K562 (cell line): ENCODE measurements around the gene GAMT. TPM values are rescaled to one million over a fixed set of nuclear protein-coding genes. Genes with fewer than 3 reads are reported as not detected.

Experiments
- ATAC-seq: fragments of 200-7000 bp; cut with Tn5 transposase; 3 replicates; pipeline ENCODE4 v1.9.1; 2020; ENCODE audit warnings: moderate library complexity
- BruUV-seq: library from RNA; stranded (reverse); fragments of 400-500 nt; replicated peaks from 2 replicates; lab custom pipeline; 2021; lab: Mats Ljungman, UMichigan
- CTCF ChIA-PET: fragments of 300-600 bp; formaldehyde crosslinking; extraction: SDS; loops from one replicate; lab custom pipeline; 2021; ENCODE audit warnings: low intra/inter-chr PET ratio; lab: Yijun Ruan, JAX
- POLR2A ChIA-PET: fragments of 300-600, 350-650 bp; sonication (Branson Sonifier 250); formaldehyde crosslinking; extraction: SDS; loops from one replicate; lab custom pipeline; 2021; ENCODE audit warnings: antibody characterized with exemption, inconsistent platforms; lab: Yijun Ruan, JAX
- DNase-seq, 4 experiments: peaks; one replicate each; pipeline versions ENCODE4 v3.0.0 to v3.0.0-alpha.2; 2011 to 2018; ENCODE audit warnings: low spot score in 3 of 4, mixed read lengths in 3 of 4; ENCODE audit errors: extremely low read depth in 1 of 4
- FAIRE-seq: peaks from 2 replicates; lab custom pipeline; 2011; peaks lifted over from hg19 to GRCh38; lab: Jason Lieb, UNC
- H2AFZ ChIP-seq: 2 replicates; pipeline ENCODE4 v1.6.0; 2011; ENCODE audit warnings: low read depth, low read length, control low read depth, inconsistent platforms
- H3K27ac ChIP-seq: fragments of 200-600 bp; 3 replicates; pipeline ENCODE4 v1.8.0; 2011; ENCODE audit warnings: low read depth, mild to moderate bottlenecking, control low read depth, inconsistent platforms, low read length, moderate library complexity, mixed read lengths; ENCODE audit errors: extremely low read depth
- H3K27me3 ChIP-seq, 2 experiments: fragments of 300-600 bp in 1 of 2; 2 replicates in 1 of 2; 3 replicates in 1 of 2; pipeline versions ENCODE4 v1.6.0 to v1.8.0; 2011; ENCODE audit warnings: inconsistent platforms in 2 of 2, low read length in 2 of 2, mild to moderate bottlenecking in 1 of 2, mixed read lengths in 1 of 2, moderate library complexity in 1 of 2; ENCODE audit not compliant: control insufficient read depth in 2 of 2, insufficient read depth in 2 of 2
- H3K36me3 ChIP-seq: fragments of 300-600 bp; 3 replicates; pipeline ENCODE4 v1.8.0; 2011; ENCODE audit warnings: mild to moderate bottlenecking, low read length, inconsistent platforms; ENCODE audit not compliant: control insufficient read depth, insufficient read depth
- H3K4me1 ChIP-seq, 2 experiments: fragments of 200-600 bp in 1 of 2; replicated peaks in 1 of 2; 2 replicates in 1 of 2; 3 replicates in 1 of 2; pipeline versions ENCODE4 v1.5.1 to v1.8.0; 2011; ENCODE audit warnings: inconsistent platforms in 2 of 2, low read length in 2 of 2, mild to moderate bottlenecking in 1 of 2, mixed read lengths in 1 of 2, moderate library complexity in 1 of 2; ENCODE audit not compliant: control insufficient read depth in 2 of 2, insufficient read depth in 2 of 2
- H3K4me2 ChIP-seq: 2 replicates; pipeline ENCODE4 v1.6.1; 2011; ENCODE audit warnings: low read length, control low read depth, inconsistent platforms, mixed read lengths; ENCODE audit not compliant: insufficient read depth
- H3K4me3 ChIP-seq: fragments of 200-600 bp; sonication (generic), shearing (Covaris generic); 2 replicates; pipeline ENCODE4 v1.5.1; 2016; ENCODE audit warnings: control low read depth, inconsistent platforms
- H3K79me2 ChIP-seq: fragments of 200-600 bp; 3 replicates; pipeline ENCODE4 v1.8.0; 2011; ENCODE audit warnings: low read length, inconsistent platforms; ENCODE audit not compliant: control insufficient read depth, insufficient read depth
- H3K9ac ChIP-seq, 2 experiments: 2 replicates each; pipeline versions ENCODE4 v1.6.0 to v1.6.1; 2011; ENCODE audit warnings: low read depth in 2 of 2, low read length in 2 of 2, control low read depth in 1 of 2, inconsistent platforms in 1 of 2, mild to moderate bottlenecking in 1 of 2, mixed read lengths in 1 of 2; ENCODE audit not compliant: insufficient read depth in 1 of 2
- H3K9me1 ChIP-seq: one replicate; pipeline ENCODE4 v1.6.0; 2011; ENCODE audit warnings: inconsistent platforms, mild to moderate bottlenecking, low read length, moderate library complexity; ENCODE audit not compliant: control insufficient read depth, insufficient read depth
- H3K9me3 ChIP-seq: replicated peaks from 2 replicates; pipeline ENCODE4 v1.5.1; 2011; ENCODE audit warnings: low read depth, low read length, inconsistent platforms; ENCODE audit not compliant: control insufficient read depth, insufficient read depth
- H4K20me1 ChIP-seq: replicated peaks from 2 replicates; pipeline ENCODE4 v1.6.1; 2011; ENCODE audit warnings: low read length, inconsistent platforms, mixed read lengths; ENCODE audit not compliant: control insufficient read depth, insufficient read depth
- HDAC3 ChIP-seq: fragments of 450-650 bp; IDR thresholded peaks from 2 replicates; pipeline ENCODE4 v1.6.1; 2018; ENCODE audit warnings: borderline replicate concordance, mild to moderate bottlenecking, moderate library complexity; ENCODE audit not compliant: partially characterized antibody
- POLR2A ChIP-seq: fragments of 450-650 bp; conservative IDR thresholded peaks from 2 replicates; pipeline ENCODE4 v1.6.1; 2016
- POLR2G ChIP-seq: fragments of 200-400 bp; formaldehyde crosslinking; IDR thresholded peaks from 2 replicates; pipeline ENCODE4 v1.6.1; 2017; ENCODE audit warnings: low read depth, mild to moderate bottlenecking, antibody characterized with exemption, low read length, moderate library complexity
- RBFOX2 ChIP-seq: fragments of 200-400 bp; formaldehyde crosslinking; IDR thresholded peaks from 2 replicates; pipeline ENCODE4 v1.6.1; 2017; ENCODE audit warnings: low read depth, mild to moderate bottlenecking, low read length, moderate library complexity
- SMARCE1 ChIP-seq: fragments of 450-650 bp; IDR thresholded peaks from 2 replicates; pipeline ENCODE4 v1.7.1; 2016; ENCODE audit warnings: mild to moderate bottlenecking
- SOX6 ChIP-seq: fragments of 450-650 bp; IDR thresholded peaks from 2 replicates; pipeline ENCODE4 v1.6.1; 2014; ENCODE audit warnings: mild to moderate bottlenecking
- STAT5A ChIP-seq: IDR thresholded peaks from 2 replicates; pipeline ENCODE4 v1.6.1; 2012; ENCODE audit warnings: low read length, inconsistent platforms, borderline replicate concordance
- STAT5B ChIP-seq: fragments of 250-450 bp; sonication (Bioruptor Pico); IDR thresholded peaks from 2 replicates; pipeline ENCODE4 v1.8.0; 2021; ENCODE audit warnings: mild to moderate bottlenecking, inconsistent platforms
- SUPT5H ChIP-seq: fragments of 450-650 bp; IDR thresholded peaks from 2 replicates; pipeline ENCODE4 v1.6.1; 2016
- TAF7 ChIP-seq: fragments of 450-650 bp; IDR thresholded peaks from 2 replicates; pipeline ENCODE4 v1.6.1; 2016; ENCODE audit warnings: missing genetic modification characterization, missing compliant biosample characterization
- TSC22D4 ChIP-seq: fragments of 450-650 bp; IDR thresholded peaks from 2 replicates; pipeline ENCODE4 v1.6.1; 2016; ENCODE audit warnings: missing genetic modification characterization, missing biosample characterization, control low read depth
- ZNF24 ChIP-seq: fragments of 450-650 bp; IDR thresholded peaks from 2 replicates; pipeline ENCODE4 v1.6.1; 2016
- ZNF561 ChIP-seq: fragments of 450-650 bp; formaldehyde crosslinking; conservative IDR thresholded peaks from 2 replicates; pipeline ENCODE4 v1.4.0; 2020; ENCODE audit warnings: mild to moderate bottlenecking, moderate library complexity
- WGBS: fragments of 100-300 bp; shearing (Covaris generic); methylation state at CpG from one replicate; pipeline ENCODE4 v1.1.6; 2016; ENCODE audit warnings: low coverage, mixed read lengths; ENCODE audit not compliant: insufficient coverage; ENCODE audit errors: missing lambda C conversion rate; 5-methylcytosine and 5-hydroxymethylcytosine counted together
- in situ Hi-C: fragments of 300-500 bp; cut with MboI; formaldehyde crosslinking; loops from 4 replicates; pipeline ENCODE4 v1.15.0; 2018; ENCODE audit warnings: inconsistent platforms, mixed read lengths
- intact Hi-C: fragments of 100-400 bp; cut with micrococcal nuclease; formaldehyde crosslinking; loops from 2 replicates; pipeline ENCODE4 v1.14.2; 2022
- polyA plus RNA-seq, 8 experiments: library from polyadenylated mRNA; depleted of rRNA in 4 of 8; stranded (reverse) in 5 of 8; unstranded in 3 of 8; fragments of >200 nt; fragmentation: Nextera tagmentation in 2 of 8; fragmentation: Illumina TruSeq in 1 of 8; extraction: Ambion mirVana in 2 of 8; extraction: Trizol in 1 of 8; gene quantifications; 2 replicates each; pipeline versions ENCODE4 v1.2.1 to v1.2.3, GENCODE V29; 2011 to 2014; ENCODE audit warnings: inconsistent platforms in 1 of 8, missing spikeins in 1 of 8
- total RNA-seq, 7 experiments: library from RNA; depleted of rRNA in 6 of 7; stranded (reverse); fragments of >200 nt in 6 of 7; fragmentation: Illumina TruSeq in 2 of 7; extraction: Trizol in 2 of 7; gene quantifications; 2 replicates each; pipeline versions ENCODE4 v1.2.1 to v1.2.3, GENCODE V29; 2011 to 2021; ENCODE audit warnings: low replicate concordance in 1 of 7
- TF ChIP-seq, protein P1 (sequence below), 2 experiments: IDR thresholded peaks; 2 replicates each; pipeline ENCODE4 v1.6.1; 2011; ENCODE audit warnings: borderline replicate concordance in 1 of 2, control low read depth in 1 of 2, low read depth in 1 of 2, low read length in 1 of 2, mild to moderate bottlenecking in 1 of 2, mixed read lengths in 1 of 2, moderate library complexity in 1 of 2; ENCODE audit not compliant: insufficient read depth in 1 of 2, insufficient read length in 1 of 2, poor library complexity in 1 of 2, severe bottlenecking in 1 of 2; ENCODE audit errors: extremely low read depth in 1 of 2
- TF ChIP-seq, protein P2 (sequence below): sonication (generic); formaldehyde crosslinking; IDR thresholded peaks from 2 replicates; pipeline ENCODE4 v1.8.0; 2022; ENCODE audit warnings: missing genetic modification reagents, mild to moderate bottlenecking, borderline replicate concordance
- TF ChIP-seq, protein P3 (sequence below): fragments of 450-650 bp; formaldehyde crosslinking; IDR thresholded peaks from 2 replicates; pipeline ENCODE4 v1.4.0; 2020; ENCODE audit warnings: mild to moderate bottlenecking, moderate library complexity
- TF ChIP-seq, protein P4 (sequence below): fragments of 450-650 bp; IDR thresholded peaks from 2 replicates; pipeline ENCODE4 v1.6.1; 2018; ENCODE audit not compliant: partially characterized antibody

Gene GAMT
- total and polyA plus RNA-seq, 9 of the 15 experiments (the other 6 are each of a cell fraction or from before 2014, with no cell fraction given) = 1.3 to 35.3 (median 27.2) TPM

DNA sequence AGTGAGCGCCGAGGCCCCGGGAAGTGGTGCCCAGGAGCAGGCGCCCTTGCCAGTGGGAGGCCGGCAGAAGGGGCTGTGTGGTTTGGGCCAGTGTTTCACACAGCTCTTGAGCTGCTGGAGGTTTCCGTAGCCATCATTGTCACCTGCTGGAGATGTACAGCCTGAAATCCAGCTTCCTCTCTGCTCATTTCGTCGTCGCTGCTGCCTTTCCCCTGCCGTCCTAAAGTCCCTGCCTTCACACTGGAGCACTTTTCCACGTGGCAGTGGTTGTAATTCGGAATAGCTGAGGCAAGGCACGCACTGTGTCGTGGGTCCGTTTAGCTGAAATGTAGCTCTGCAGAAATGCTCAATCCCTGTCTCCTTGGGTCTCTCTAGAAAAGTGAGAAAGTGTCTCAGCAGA, 19.2 kb upstream of the GAMT start:
- ChIA-PET POLR2A (interaction anchor here (0.6 to 1.4 kb wide), 2 partner anchors 19 to 50 kb away, joined by 3 read pairs; no protein-coding TSS in a partner anchor), CTCF (no interaction called here)
- Histone ChIP-seq H3K9me3 (no peaks in the 10 kb centered on the region), H3K9me1 (peaks cover 21% of the 10 kb centered on the region), H2AFZ (no peak overlapping the region), H3K36me3 (peaks cover 98% of the 10 kb centered on the region), H3K79me2 (peaks cover 90% of the 10 kb centered on the region), H3K4me3 (no peak overlapping the region), H3K9ac (no peak overlapping the region), H3K4me2 (no peak overlapping the region), H3K4me1 (peaks cover 12 to 59% of the 10 kb centered on the region in 2 experiments), H3K27ac (no peak overlapping the region; the same call in 2 of the 3 replicates), H4K20me1 (peaks cover 48% of the 10 kb centered on the region), H3K27me3 (no peaks in the 10 kb centered on the region)
- in situ Hi-C loops = no loop called here
- WGBS = 94% methylated on average over 15 of the region's 15 CpGs
- intact Hi-C loops = no loop called here
- FAIRE-seq (no peak), ATAC-seq (no peak), DNase-seq (no peak)
- no TSS peak for BruUV-seq
- no peak for TF ChIP-seq STAT5A
- TF ChIP-seq ZNF561 = no peak
- TF ChIP-seq, protein P1, sequence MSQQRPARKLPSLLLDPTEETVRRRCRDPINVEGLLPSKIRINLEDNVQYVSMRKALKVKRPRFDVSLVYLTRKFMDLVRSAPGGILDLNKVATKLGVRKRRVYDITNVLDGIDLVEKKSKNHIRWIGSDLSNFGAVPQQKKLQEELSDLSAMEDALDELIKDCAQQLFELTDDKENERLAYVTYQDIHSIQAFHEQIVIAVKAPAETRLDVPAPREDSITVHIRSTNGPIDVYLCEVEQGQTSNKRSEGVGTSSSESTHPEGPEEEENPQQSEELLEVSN (IDR thresholded peaks at IDR 0.05; ENCODE audit: borderline replicate concordance in 1 of 2, extremely low read depth in 1 of 2, insufficient read depth in 1 of 2, insufficient read length in 1 of 2, low read depth in 1 of 2, low read length in 1 of 2, poor library complexity in 1 of 2, severe bottlenecking in 1 of 2) = no peak
- TF ChIP-seq, protein P2, sequence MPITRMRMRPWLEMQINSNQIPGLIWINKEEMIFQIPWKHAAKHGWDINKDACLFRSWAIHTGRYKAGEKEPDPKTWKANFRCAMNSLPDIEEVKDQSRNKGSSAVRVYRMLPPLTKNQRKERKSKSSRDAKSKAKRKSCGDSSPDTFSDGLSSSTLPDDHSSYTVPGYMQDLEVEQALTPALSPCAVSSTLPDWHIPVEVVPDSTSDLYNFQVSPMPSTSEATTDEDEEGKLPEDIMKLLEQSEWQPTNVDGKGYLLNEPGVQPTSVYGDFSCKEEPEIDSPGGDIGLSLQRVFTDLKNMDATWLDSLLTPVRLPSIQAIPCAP (CRISPR knock-in tag) = no peak
- TF ChIP-seq SMARCE1 = no peak
- TF ChIP-seq RBFOX2 = no peak
- TF ChIP-seq HDAC3 = no peak
- TF ChIP-seq STAT5B = no peak
- no peak for TF ChIP-seq TAF7 (tag)
- TF ChIP-seq TSC22D4 (tag) = no peak
- TF ChIP-seq, protein P3, sequence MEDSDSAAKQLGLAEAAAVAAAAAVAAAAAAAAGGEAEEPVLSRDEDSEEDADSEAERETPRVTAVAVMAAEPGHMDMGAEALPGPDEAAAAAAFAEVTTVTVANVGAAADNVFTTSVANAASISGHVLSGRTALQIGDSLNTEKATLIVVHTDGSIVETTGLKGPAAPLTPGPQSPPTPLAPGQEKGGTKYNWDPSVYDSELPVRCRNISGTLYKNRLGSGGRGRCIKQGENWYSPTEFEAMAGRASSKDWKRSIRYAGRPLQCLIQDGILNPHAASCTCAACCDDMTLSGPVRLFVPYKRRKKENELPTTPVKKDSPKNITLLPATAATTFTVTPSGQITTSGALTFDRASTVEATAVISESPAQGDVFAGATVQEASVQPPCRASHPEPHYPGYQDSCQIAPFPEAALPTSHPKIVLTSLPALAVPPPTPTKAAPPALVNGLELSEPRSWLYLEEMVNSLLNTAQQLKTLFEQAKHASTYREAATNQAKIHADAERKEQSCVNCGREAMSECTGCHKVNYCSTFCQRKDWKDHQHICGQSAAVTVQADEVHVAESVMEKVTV (CRISPR knock-in tag) = no peak
- 0 out of 2 replicates have a peak, but pooled peaks have one; percentile 43 for TF ChIP-seq POLR2A
- TF ChIP-seq SUPT5H = peak; percentile 44
- TF ChIP-seq, protein P4, sequence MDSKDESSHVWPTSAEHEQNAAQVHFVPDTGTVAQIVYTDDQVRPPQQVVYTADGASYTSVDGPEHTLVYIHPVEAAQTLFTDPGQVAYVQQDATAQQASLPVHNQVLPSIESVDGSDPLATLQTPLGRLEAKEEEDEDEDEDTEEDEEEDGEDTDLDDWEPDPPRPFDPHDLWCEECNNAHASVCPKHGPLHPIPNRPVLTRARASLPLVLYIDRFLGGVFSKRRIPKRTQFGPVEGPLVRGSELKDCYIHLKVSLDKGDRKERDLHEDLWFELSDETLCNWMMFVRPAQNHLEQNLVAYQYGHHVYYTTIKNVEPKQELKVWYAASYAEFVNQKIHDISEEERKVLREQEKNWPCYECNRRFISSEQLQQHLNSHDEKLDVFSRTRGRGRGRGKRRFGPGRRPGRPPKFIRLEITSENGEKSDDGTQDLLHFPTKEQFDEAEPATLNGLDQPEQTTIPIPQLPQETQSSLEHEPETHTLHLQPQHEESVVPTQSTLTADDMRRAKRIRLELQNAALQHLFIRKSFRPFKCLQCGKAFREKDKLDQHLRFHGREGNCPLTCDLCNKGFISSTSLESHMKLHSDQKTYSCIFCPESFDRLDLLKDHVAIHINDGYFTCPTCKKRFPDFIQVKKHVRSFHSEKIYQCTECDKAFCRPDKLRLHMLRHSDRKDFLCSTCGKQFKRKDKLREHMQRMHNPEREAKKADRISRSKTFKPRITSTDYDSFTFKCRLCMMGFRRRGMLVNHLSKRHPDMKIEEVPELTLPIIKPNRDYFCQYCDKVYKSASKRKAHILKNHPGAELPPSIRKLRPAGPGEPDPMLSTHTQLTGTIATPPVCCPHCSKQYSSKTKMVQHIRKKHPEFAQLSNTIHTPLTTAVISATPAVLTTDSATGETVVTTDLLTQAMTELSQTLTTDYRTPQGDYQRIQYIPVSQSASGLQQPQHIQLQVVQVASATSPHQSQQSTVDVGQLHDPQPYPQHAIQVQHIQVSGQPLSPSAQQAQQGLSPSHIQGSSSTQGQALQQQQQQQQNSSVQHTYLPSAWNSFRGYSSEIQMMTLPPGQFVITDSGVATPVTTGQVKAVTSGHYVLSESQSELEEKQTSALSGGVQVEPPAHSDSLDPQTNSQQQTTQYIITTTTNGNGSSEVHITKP = no peak
- TF ChIP-seq POLR2G = 0 out of 2 replicates have a peak, but pooled peaks have one; percentile 49
- TF ChIP-seq ZNF24 = no peak
- TF ChIP-seq SOX6 = no peak
